ENCODE data around the gene RPP14. TPM values are rescaled to one million over a fixed set of nuclear protein-coding genes. Genes with fewer than 3 reads are reported as not detected.

Gene RPP14
- total RNA-seq, 1 donor from 2014 or later: 13.2 TPM

DNA sequence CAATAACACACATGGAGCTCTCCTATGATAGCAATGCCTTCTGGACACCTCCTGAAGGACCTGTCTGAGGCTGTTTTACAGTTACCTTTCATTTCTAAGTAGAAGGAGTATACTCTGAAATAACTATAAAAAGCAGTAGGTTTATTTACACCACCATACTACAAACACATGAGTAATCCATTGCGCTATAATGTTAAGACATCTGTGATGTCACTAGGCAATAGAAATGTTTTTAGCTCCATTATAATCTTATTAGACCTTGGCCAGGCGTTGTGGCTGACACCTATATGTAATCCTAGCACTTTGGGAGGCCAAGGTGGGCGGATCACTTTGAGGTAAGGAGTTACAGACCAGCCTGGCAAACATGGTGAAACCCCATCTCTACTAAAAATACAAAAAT, 51.4 kb downstream of the RPP14 start:
- no peak for DNase-seq

DNA sequence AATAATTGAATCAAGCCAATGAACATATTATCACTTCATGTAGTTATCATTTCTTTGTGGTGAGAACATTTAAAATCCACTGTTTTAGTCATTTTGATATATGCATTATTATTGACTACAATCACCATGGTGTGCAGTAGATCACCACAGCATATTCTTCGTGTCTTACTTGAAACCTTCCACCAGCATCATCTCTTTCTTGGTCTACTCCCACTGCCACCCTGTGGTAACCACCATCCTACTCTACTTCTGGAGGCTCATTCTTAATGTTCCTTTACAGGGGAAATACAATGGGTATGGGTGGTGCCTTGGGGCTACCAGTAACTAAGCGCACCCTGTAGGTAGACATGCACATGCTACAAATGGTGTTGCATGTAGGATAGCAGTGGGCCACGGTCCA, 52.0 kb downstream of the RPP14 start:
- DNase-seq: no peak

DNA sequence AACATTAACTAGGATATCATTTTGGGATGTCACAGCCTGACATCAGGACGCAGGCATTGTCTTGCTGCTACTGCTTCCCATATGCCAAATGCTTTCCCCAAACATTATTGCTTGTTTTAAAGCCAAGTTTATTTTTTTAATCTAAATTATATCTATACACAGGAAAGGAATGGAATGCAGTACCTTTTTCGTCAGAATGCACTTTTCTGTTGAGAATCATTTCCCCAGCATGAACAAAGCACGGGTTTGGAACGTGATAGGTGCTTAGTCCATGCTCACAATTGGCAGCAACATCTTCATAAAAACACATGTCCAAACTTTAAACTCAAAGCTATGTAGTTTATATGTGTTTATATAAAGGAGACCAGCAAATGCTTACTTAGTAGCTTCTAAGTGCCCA, 52.8 kb downstream of the RPP14 start:
- no peak for DNase-seq

DNA sequence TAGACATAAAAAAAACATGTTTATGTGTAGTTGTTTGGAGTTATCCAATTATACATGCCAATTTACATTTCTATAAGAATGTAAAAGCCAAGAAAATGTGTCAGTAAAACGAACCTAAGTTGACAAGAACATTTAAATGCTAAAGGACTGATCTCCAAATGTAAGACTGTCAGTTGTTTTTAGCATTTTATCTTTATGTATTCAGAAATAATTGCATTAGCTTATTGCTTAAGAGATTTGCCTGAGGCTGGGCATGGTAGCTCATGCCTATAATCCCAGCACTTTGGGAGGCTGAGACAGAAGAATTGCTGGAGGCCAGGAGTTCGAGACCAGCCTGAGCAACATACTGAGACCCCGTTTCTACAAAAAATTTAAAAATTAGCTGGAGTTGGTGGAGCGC, 53.6 kb downstream of the RPP14 start:
- no peak for DNase-seq

DNA sequence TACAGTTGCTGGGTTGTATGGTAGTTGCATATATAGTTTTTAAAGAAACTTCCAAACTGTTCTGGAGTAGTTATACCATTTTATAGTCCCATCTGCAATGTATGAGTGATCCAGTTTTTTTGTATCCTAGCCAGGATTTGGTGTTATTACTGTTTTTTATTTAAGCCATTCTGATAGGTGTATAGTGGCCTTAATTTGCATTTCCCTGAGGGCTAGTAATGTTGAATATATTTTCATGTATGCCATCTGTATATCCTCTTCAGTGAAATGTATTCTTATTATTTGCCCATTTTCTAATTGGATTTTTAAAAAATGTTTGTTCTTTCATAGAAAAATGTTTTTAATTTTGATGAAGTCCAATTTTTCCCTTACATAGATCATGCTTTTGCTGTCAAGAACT, 55.8 kb downstream of the RPP14 start:
- DNase-seq: no peak

DNA sequence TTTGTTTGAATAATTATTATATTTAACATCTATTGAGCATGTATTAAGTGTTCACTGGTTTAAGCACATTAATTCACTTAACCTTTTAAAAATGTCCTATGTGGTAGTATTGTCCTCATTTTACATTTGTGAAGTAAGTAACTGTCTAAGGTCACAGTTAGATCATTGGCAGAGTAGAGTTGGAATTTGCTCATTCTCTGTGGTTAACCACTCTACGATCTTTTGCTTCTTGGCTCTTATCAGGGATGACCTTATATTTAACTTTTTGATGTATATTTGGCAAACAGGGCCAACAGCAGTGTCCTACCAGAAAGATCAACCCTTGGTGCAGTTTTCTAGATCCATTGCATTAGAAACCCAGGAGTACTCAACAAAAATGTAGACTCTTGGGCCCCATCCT, 60.7 kb downstream of the RPP14 start:
- no peak for DNase-seq

GRCh38 chr3:58369038-58369437, 63.0 kb downstream of the RPP14 start:
- no peak for DNase-seq

Small RNAs within 50 kb of the gene (small RNA-seq; reads per million reads assigned to genes)
- gene AC098479.1 (ENCODE audit: low replicate concordance): not detected

Other genes starting within 250 kb of the RPP14 start
- gene DNASE1L3, start 95.3 kb upstream of the RPP14 start, total RNA-seq: 4.1 TPM
- gene ABHD6, start 68.5 kb upstream of the RPP14 start, total RNA-seq: 11.7 TPM
- gene HTD2, start 275 bp downstream of the RPP14 start, total RNA-seq: 10.6 TPM
- gene PXK, start 26.6 kb downstream of the RPP14 start, total RNA-seq: 31.2 TPM
- 63.6 TPM for gene PDHB, start 127.6 kb downstream of the RPP14 start, total RNA-seq
- 13.8 TPM for gene KCTD6, start 185.9 kb downstream of the RPP14 start, total RNA-seq
- gene ACOX2, start 230.9 kb downstream of the RPP14 start, total RNA-seq: 15.8 TPM

All from skin of body (tissue), 3 donors.